ENCODE measurements around the gene CAMK2N1. TPM values are rescaled to one million over a fixed set of nuclear protein-coding genes. Genes with fewer than 3 reads are reported as not detected.

The CAMK2N1 gene
- total RNA-seq, 1 donor from 2014 or later, result 0.52 TPM

- no peak overlapping the region for H3K9ac ChIP-seq (ENCODE audit: low read depth in 1 of 3, low read length in 3 of 3)
- no peak overlapping the region for H3K27ac ChIP-seq (ENCODE audit: low read depth, low read length)
- no peaks in the 10 kb centered on the region for H3K36me3 ChIP-seq (ENCODE audit: control insufficient read depth in 3 of 3, insufficient read depth in 3 of 3, low read length in 3 of 3)
- H3K4me3 ChIP-seq (ENCODE audit: low read length in 3 of 3), result no peak overlapping the region
- peaks cover 37 to 66% (median 66%) of the 10 kb centered on the region in 3 donors for H3K27me3 ChIP-seq (ENCODE audit: control insufficient read depth in 3 of 3, insufficient read depth in 3 of 3, low read length in 3 of 3)
- peaks cover 24 to 30% (median 27%) of the 10 kb centered on the region in 3 donors for H3K4me1 ChIP-seq (ENCODE audit: control insufficient read depth in 3 of 3, insufficient read depth in 3 of 3, low read length in 3 of 3)
- H3K9me3 ChIP-seq (ENCODE audit: control insufficient read depth in 3 of 3, low read length in 3 of 3), result no peaks in the 10 kb centered on the region
These were observed 5.6 kb downstream of the CAMK2N1 start for GRCh38 chr1:20480243-20480944.

- Histone ChIP-seq H3K4me1 (ENCODE audit: control insufficient read depth in 3 of 3, insufficient read depth in 3 of 3, low read length in 3 of 3) (peaks cover 21 to 30% (median 24%) of the 10 kb centered on the region in 3 donors), H3K27me3 (ENCODE audit: control insufficient read depth in 3 of 3, insufficient read depth in 3 of 3, low read length in 3 of 3) (peaks cover 33 to 67% (median 66%) of the 10 kb centered on the region in 3 donors), H3K9me3 (ENCODE audit: control insufficient read depth in 3 of 3, low read length in 3 of 3) (no peaks in the 10 kb centered on the region), H3K4me3 (ENCODE audit: low read length in 3 of 3) (no peak overlapping the region), H3K27ac (ENCODE audit: low read depth, low read length) (no peak overlapping the region), H3K36me3 (ENCODE audit: control insufficient read depth in 3 of 3, insufficient read depth in 3 of 3, low read length in 3 of 3) (no peaks in the 10 kb centered on the region), H3K9ac (ENCODE audit: low read depth in 1 of 3, low read length in 3 of 3) (no peak overlapping the region)
These were observed 6.2 kb downstream of the CAMK2N1 start for GRCh38 chr1:20479840-20480239.

GRCh38 chr1:20478057-20478635 is 7.9 kb downstream of the CAMK2N1 start:
- Histone ChIP-seq H3K27me3 (ENCODE audit: control insufficient read depth in 3 of 3, insufficient read depth in 3 of 3, low read length in 3 of 3) (peaks cover 21 to 63% (median 60%) of the 10 kb centered on the region in 3 donors), H3K9me3 (ENCODE audit: control insufficient read depth in 3 of 3, low read length in 3 of 3) (no peaks in the 10 kb centered on the region), H3K36me3 (ENCODE audit: control insufficient read depth in 3 of 3, insufficient read depth in 3 of 3, low read length in 3 of 3) (no peaks in the 10 kb centered on the region), H3K27ac (ENCODE audit: low read depth, low read length) (no peak overlapping the region), H3K4me1 (ENCODE audit: control insufficient read depth in 3 of 3, insufficient read depth in 3 of 3, low read length in 3 of 3) (peaks cover 9 to 20% (median 11%) of the 10 kb centered on the region in 3 donors), H3K4me3 (ENCODE audit: low read length in 3 of 3) (no peak overlapping the region), H3K9ac (ENCODE audit: low read depth in 1 of 3, low read length in 3 of 3) (no peak overlapping the region)

- no peak overlapping the region for H3K4me3 ChIP-seq (ENCODE audit: low read length in 3 of 3)
- H3K9ac ChIP-seq (ENCODE audit: low read depth in 1 of 3, low read length in 3 of 3), result no peak overlapping the region
- peaks cover 10 to 20% (median 11%) of the 10 kb centered on the region in 3 donors for H3K4me1 ChIP-seq (ENCODE audit: control insufficient read depth in 3 of 3, insufficient read depth in 3 of 3, low read length in 3 of 3)
- no peaks in the 10 kb centered on the region for H3K9me3 ChIP-seq (ENCODE audit: control insufficient read depth in 3 of 3, low read length in 3 of 3)
- H3K36me3 ChIP-seq (ENCODE audit: control insufficient read depth in 3 of 3, insufficient read depth in 3 of 3, low read length in 3 of 3), result no peaks in the 10 kb centered on the region
- H3K27me3 ChIP-seq (ENCODE audit: control insufficient read depth in 3 of 3, insufficient read depth in 3 of 3, low read length in 3 of 3), result peaks cover 21 to 70% (median 61%) of the 10 kb centered on the region in 3 donors
- no peak overlapping the region for H3K27ac ChIP-seq (ENCODE audit: low read depth, low read length)
These were observed 8.5 kb downstream of the CAMK2N1 start for GRCh38 chr1:20477348-20478056.

GRCh38 chr1:20476265-20477038 is 9.6 kb downstream of the CAMK2N1 start:
- no peak overlapping the region for H3K27ac ChIP-seq (ENCODE audit: low read depth, low read length)
- peaks cover 21 to 63% (median 53%) of the 10 kb centered on the region in 3 donors for H3K27me3 ChIP-seq (ENCODE audit: control insufficient read depth in 3 of 3, insufficient read depth in 3 of 3, low read length in 3 of 3)

GRCh38 chr1:20474996-20475395 is 11.0 kb downstream of the CAMK2N1 start:
- H3K27me3 ChIP-seq (ENCODE audit: control insufficient read depth in 3 of 3, insufficient read depth in 3 of 3, low read length in 3 of 3), result peaks cover 14 to 52% (median 48%) of the 10 kb centered on the region in 3 donors

More at GRCh38 chr1:20476265-20477038, 9.6 kb downstream of the CAMK2N1 start:
- H3K4me1 ChIP-seq (ENCODE audit: control insufficient read depth in 3 of 3, insufficient read depth in 3 of 3, low read length in 3 of 3), result peaks cover 10 to 20% (median 11%) of the 10 kb centered on the region in 3 donors
- H3K4me3 ChIP-seq (ENCODE audit: low read length in 3 of 3), result no peak overlapping the region
- no peaks in the 10 kb centered on the region for H3K9me3 ChIP-seq (ENCODE audit: control insufficient read depth in 3 of 3, low read length in 3 of 3)
- H3K36me3 ChIP-seq (ENCODE audit: control insufficient read depth in 3 of 3, insufficient read depth in 3 of 3, low read length in 3 of 3), result no peaks in the 10 kb centered on the region
- no peak overlapping the region for H3K9ac ChIP-seq (ENCODE audit: low read depth in 1 of 3, low read length in 3 of 3)

GRCh38 chr1:20474333-20474975 is 11.6 kb downstream of the CAMK2N1 start:
- H3K9ac ChIP-seq (ENCODE audit: low read depth in 1 of 3, low read length in 3 of 3), result no peak overlapping the region
- H3K9me3 ChIP-seq (ENCODE audit: control insufficient read depth in 3 of 3, low read length in 3 of 3), result no peaks in the 10 kb centered on the region
- H3K27me3 ChIP-seq (ENCODE audit: control insufficient read depth in 3 of 3, insufficient read depth in 3 of 3, low read length in 3 of 3), result peaks cover 14 to 49% (median 48%) of the 10 kb centered on the region in 3 donors
- peaks cover 10 to 20% (median 11%) of the 10 kb centered on the region in 3 donors for H3K4me1 ChIP-seq (ENCODE audit: control insufficient read depth in 3 of 3, insufficient read depth in 3 of 3, low read length in 3 of 3)
- no peak overlapping the region for H3K27ac ChIP-seq (ENCODE audit: low read depth, low read length)
- H3K4me3 ChIP-seq (ENCODE audit: low read length in 3 of 3), result no peak overlapping the region
- H3K36me3 ChIP-seq (ENCODE audit: control insufficient read depth in 3 of 3, insufficient read depth in 3 of 3, low read length in 3 of 3), result no peaks in the 10 kb centered on the region

More at GRCh38 chr1:20474996-20475395, 11.0 kb downstream of the CAMK2N1 start:
- no peak overlapping the region for H3K4me3 ChIP-seq (ENCODE audit: low read length in 3 of 3)
- peaks cover 10 to 20% (median 11%) of the 10 kb centered on the region in 3 donors for H3K4me1 ChIP-seq (ENCODE audit: control insufficient read depth in 3 of 3, insufficient read depth in 3 of 3, low read length in 3 of 3)
- no peak overlapping the region for H3K9ac ChIP-seq (ENCODE audit: low read depth in 1 of 3, low read length in 3 of 3)
- H3K36me3 ChIP-seq (ENCODE audit: control insufficient read depth in 3 of 3, insufficient read depth in 3 of 3, low read length in 3 of 3), result no peaks in the 10 kb centered on the region
- no peak overlapping the region for H3K27ac ChIP-seq (ENCODE audit: low read depth, low read length)
- no peaks in the 10 kb centered on the region for H3K9me3 ChIP-seq (ENCODE audit: control insufficient read depth in 3 of 3, low read length in 3 of 3)

GRCh38 chr1:20473894-20474293 is 12.1 kb downstream of the CAMK2N1 start:
- Histone ChIP-seq H3K27me3 (ENCODE audit: control insufficient read depth in 3 of 3, insufficient read depth in 3 of 3, low read length in 3 of 3) (peaks cover 14 to 49% (median 42%) of the 10 kb centered on the region in 3 donors), H3K4me3 (ENCODE audit: low read length in 3 of 3) (no peak overlapping the region), H3K9ac (ENCODE audit: low read depth in 1 of 3, low read length in 3 of 3) (no peak overlapping the region), H3K36me3 (ENCODE audit: control insufficient read depth in 3 of 3, insufficient read depth in 3 of 3, low read length in 3 of 3) (no peaks in the 10 kb centered on the region), H3K4me1 (ENCODE audit: control insufficient read depth in 3 of 3, insufficient read depth in 3 of 3, low read length in 3 of 3) (peaks cover 10 to 20% (median 11%) of the 10 kb centered on the region in 3 donors), H3K9me3 (ENCODE audit: control insufficient read depth in 3 of 3, low read length in 3 of 3) (no peaks in the 10 kb centered on the region), H3K27ac (ENCODE audit: low read depth, low read length) (no peak overlapping the region)
